ENCODE results near the gene CUX1.

DNA sequence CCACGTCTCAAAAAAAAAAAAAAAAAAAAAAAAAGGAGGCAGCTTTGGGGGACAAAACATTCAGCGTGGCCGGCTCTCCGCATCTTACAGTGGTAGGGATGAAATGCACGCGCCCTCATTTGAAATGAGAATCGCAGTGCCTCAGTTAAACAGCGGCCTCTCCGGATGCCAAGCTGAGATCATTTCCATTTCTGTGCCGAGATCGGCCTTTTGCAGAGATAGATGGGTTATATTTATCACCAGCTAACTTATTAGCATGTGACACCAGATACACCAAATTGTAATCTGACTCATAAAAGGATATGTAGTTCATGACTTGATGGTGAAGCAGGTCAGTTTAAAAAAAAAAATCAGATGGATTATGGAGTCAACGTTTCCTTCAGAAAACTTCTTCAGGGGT lies 138.7 kb downstream of the CUX1 start:
- TF ChIP-seq, protein P1, sequence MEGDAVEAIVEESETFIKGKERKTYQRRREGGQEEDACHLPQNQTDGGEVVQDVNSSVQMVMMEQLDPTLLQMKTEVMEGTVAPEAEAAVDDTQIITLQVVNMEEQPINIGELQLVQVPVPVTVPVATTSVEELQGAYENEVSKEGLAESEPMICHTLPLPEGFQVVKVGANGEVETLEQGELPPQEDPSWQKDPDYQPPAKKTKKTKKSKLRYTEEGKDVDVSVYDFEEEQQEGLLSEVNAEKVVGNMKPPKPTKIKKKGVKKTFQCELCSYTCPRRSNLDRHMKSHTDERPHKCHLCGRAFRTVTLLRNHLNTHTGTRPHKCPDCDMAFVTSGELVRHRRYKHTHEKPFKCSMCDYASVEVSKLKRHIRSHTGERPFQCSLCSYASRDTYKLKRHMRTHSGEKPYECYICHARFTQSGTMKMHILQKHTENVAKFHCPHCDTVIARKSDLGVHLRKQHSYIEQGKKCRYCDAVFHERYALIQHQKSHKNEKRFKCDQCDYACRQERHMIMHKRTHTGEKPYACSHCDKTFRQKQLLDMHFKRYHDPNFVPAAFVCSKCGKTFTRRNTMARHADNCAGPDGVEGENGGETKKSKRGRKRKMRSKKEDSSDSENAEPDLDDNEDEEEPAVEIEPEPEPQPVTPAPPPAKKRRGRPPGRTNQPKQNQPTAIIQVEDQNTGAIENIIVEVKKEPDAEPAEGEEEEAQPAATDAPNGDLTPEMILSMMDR (IDR thresholded peaks at IDR 0.05), result no peak
- TF ChIP-seq POLR2A (IDR thresholded peaks at IDR 0.05), result no peak
- TF ChIP-seq EP300 (IDR thresholded peaks at IDR 0.05; ENCODE audit: low read depth), result no peak
